Upper lobe of left lung (tissue), 4 donors: ENCODE measurements around the gene DDR1.

Experiments
- POLR2A ChIP-seq, 4 donors: fragments of 450-650 bp; IDR thresholded peaks; one replicate each; pipeline ENCODE4 v1.5.1; 2016 to 2017; ENCODE audit warnings: antibody characterized with exemption in 4 of 4, mild to moderate bottlenecking in 2 of 4
- POLR2AphosphoS5 ChIP-seq, 2 donors: sonication (generic); formaldehyde crosslinking; IDR thresholded peaks; one replicate each; pipeline ENCODE4 v1.5.1; 2017; ENCODE audit warnings: antibody characterized with exemption in 2 of 2
- TF ChIP-seq, protein P1 (sequence below), 6 experiments: fragments of 450-650 bp in 4 of 6; fragments of 200-600 bp in 2 of 6; sonication (generic) in 2 of 6; IDR thresholded peaks; one replicate each; pipeline ENCODE4 v1.5.1; 2016 to 2019; ENCODE audit warnings: antibody characterized with exemption in 6 of 6

DNA sequence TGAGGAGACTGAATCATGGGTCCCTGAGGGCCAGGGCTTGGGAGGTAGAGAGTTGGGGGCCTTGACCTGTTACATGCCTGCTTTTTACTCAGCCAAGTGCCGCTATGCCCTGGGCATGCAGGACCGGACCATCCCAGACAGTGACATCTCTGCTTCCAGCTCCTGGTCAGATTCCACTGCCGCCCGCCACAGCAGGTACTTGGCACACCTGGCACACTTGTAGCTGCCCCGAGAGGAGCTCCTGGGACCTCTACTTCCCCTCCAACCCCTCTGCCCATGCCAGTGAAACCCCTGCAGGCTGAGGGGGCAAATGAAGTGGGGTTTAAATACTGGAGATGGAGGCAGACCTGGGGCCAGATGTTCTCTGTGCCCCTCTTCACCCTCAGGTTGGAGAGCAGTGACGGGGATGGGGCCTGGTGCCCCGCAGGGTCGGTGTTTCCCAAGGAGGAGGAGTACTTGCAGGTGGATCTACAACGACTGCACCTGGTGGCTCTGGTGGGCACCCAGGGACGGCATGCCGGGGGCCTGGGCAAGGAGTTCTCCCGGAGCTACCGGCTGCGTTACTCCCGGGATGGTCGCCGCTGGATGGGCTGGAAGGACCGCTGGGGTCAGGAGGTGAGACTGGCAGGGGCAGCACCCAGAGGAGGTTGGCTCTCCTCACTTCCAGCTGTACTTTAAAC lies 4.6 kb downstream of the DDR1 start:
- TF ChIP-seq, protein P1, sequence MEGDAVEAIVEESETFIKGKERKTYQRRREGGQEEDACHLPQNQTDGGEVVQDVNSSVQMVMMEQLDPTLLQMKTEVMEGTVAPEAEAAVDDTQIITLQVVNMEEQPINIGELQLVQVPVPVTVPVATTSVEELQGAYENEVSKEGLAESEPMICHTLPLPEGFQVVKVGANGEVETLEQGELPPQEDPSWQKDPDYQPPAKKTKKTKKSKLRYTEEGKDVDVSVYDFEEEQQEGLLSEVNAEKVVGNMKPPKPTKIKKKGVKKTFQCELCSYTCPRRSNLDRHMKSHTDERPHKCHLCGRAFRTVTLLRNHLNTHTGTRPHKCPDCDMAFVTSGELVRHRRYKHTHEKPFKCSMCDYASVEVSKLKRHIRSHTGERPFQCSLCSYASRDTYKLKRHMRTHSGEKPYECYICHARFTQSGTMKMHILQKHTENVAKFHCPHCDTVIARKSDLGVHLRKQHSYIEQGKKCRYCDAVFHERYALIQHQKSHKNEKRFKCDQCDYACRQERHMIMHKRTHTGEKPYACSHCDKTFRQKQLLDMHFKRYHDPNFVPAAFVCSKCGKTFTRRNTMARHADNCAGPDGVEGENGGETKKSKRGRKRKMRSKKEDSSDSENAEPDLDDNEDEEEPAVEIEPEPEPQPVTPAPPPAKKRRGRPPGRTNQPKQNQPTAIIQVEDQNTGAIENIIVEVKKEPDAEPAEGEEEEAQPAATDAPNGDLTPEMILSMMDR (IDR thresholded peaks at IDR 0.05): no peak
- TF ChIP-seq POLR2A (IDR thresholded peaks at IDR 0.05) (no peak), POLR2AphosphoS5 (IDR thresholded peaks at IDR 0.05) (no peak)
